GM23248 (cell line): ENCODE data around the gene NEMF.

ENCODE experiments used
- EZH2 ChIP-seq: fragments of 200-600 bp; sonication (generic); IDR thresholded peaks from 2 replicates; pipeline ENCODE4 v1.6.1; 2018; ENCODE audit warnings: antibody characterized with exemption, mild to moderate bottlenecking; ENCODE audit not compliant: insufficient read depth, poor library complexity, severe bottlenecking
- EZH2phosphoT487 ChIP-seq: fragments of 200-600 bp; sonication (generic); IDR thresholded peaks from 2 replicates; pipeline ENCODE4 v1.6.1; 2018; ENCODE audit warnings: antibody characterized with exemption, moderate library complexity, mild to moderate bottlenecking, low read depth; ENCODE audit not compliant: insufficient read depth

DNA sequence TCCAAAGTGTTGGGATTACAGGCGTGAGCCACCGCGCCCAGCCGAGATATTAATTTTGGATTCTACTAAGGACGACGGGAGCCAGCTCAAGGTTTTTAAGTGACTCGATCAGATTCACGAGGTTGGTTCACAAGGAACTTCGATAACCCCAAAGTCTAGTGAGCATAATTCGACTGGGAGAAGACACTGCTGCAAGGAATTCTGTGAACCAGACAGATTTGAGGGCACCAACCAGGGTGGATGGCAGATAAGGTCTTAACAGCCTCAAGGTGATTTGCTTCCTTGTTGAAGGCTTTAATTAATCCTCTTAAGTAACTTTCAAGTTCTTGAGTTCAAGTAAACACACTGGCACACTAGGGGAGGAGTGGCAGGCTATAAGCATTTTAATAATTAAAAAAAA lies 85.7 kb downstream of the NEMF start:
- TF ChIP-seq EZH2 (no peak), EZH2phosphoT487 (no peak)
